Measurements from ENCODE around the gene TRAPPC5. TPM values are rescaled to one million over a fixed set of nuclear protein-coding genes. Genes with fewer than 3 reads are reported as not detected.
A peak's percentile ranks its signal among the peaks of the same experiment; 100 is the strongest.

Gene TRAPPC5
- total RNA-seq, 4 donors from 2014 or later = 15.1 to 63.5 (median 34.4) TPM

- in situ Hi-C loops (cut with MboI; ENCODE audit: low pct_ligation_motif_present in 1 of 4, low pct_unique_long_range_greater_than_20kb in 1 of 4, low sequenced_read_pairs in 3 of 4) (no loop called here), intact Hi-C loops (cut with DNase I; ENCODE audit: low total_unique reads) (no loop called here)
- H3K27me3 ChIP-seq = peaks cover 32% of the 10 kb centered on the region
- H3K4me1 ChIP-seq = peaks cover 0 to 14% (median 11%) of the 10 kb centered on the region in 4 donors
- TF ChIP-seq EP300 (IDR thresholded peaks at IDR 0.05; ENCODE audit: low read depth) (no peak), POLR2AphosphoS5 (IDR thresholded peaks at IDR 0.05) (no peak), CTCF (IDR thresholded peaks at IDR 0.05) (no peak), POLR2A (IDR thresholded peaks at IDR 0.05) (no peak)
- WGBS, 2 donors (ENCODE audit: low coverage in 1 of 2) = 34 to 62% methylated on average over 6 to 12 of the region's 12 CpGs
- H3K4me3 ChIP-seq = no peak overlapping the region
- no peaks in the 10 kb centered on the region for H3K9me3 ChIP-seq
- no peaks in the 10 kb centered on the region for H3K36me3 ChIP-seq
- H3K27ac ChIP-seq = no peak overlapping the region
- no peak for DNase-seq
Observed at GRCh38 chr19:7677669-7678311, 2.8 kb upstream of the TRAPPC5 start.

DNA sequence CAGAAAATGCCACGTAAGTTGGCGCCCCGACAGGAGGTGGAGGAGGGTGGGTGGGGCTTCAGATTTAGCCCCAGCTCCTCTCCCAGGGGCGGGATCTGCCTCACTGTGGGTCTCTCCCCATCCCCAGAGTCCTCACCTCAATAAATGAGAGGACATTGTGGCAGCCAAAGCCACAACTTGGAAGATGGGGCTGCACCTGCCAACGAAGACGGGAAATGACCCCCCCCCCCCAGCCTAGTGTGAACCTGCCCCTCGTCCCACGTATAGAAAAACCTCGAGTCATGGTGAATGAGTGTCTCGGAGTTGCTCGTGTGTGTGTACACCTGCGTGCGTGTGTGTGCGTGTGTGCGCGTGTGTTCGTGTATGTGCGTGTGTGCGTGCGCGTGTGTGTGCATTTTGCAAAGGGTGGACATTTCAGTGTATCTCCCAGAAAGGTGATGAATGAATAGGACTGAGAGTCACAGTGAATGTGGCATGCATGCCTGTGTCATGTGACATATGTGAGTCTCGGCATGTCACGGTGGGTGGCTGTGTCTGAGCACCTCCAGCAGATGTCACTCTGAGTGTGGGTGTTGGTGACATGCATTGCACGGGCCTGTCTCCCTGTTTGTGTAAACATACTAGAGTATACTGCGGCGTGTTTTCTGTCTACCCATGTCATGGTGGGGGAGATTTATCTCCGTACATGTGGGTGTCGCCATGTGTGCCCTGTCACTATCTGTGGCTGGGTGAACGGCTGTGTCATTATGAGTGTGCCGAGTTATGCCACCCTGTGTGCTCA, 1.5 kb upstream of the TRAPPC5 start:
- peak; percentile 43 for DNase-seq

DNA sequence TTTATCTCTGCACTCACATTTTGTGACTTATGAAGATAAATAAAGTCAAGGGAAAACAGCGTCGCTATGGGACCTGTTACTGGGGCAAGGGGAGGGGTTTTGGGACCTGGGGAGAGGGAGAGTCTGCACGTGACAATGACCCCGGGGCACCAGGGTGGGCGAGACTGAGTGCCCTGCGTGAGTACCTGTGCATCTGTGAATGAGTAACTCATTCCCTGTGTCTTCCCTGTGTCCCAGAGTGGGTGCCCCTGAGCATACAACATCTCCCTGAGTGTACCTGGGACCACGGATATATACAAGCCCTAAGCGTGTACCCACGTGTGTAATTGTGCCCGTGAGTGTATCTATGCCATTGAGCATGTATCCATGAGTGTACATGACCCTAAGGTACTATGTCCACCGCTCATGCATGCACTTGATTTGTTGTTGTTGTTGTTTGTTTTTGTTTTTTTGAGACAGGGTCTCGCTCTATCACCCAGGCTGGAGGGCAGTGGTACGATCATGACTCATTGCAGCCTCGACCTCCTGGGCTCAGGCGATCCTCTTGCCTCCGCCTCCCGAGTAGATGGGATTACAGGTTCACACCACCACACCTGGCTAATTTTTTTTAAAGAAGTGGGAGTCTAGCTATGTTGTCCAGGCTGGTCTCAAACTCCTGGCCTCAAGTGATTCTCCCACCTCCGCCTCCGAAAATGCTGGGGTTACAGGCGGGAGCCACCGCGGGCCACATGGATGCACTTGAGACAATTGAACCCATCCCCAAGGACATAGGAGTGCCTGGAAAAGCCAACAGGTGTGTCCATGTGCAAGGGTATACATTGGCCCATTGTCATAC, 645 bp upstream of the TRAPPC5 start:
- Histone ChIP-seq H3K4me1 (peaks cover 0 to 14% (median 9%) of the 10 kb centered on the region in 4 donors), H3K27me3 (peaks cover 32% of the 10 kb centered on the region), H3K27ac (peak overlapping the region in 2 of 4 donors; percentile 89 to 90), H3K9me3 (no peaks in the 10 kb centered on the region), H3K4me3 (peak overlapping the region in 2 of 4 donors; percentile 93 to 94), H3K36me3 (no peaks in the 10 kb centered on the region)
- WGBS, 2 donors (ENCODE audit: low coverage in 1 of 2) = 35 to 85% methylated on average over 4 to 22 of the region's 22 CpGs
- TF ChIP-seq POLR2A (IDR thresholded peaks at IDR 0.05) (no peak), CTCF (IDR thresholded peaks at IDR 0.05) (peak in 1 of 5 experiments; percentile 51), POLR2AphosphoS5 (IDR thresholded peaks at IDR 0.05) (no peak), EP300 (IDR thresholded peaks at IDR 0.05; ENCODE audit: low read depth) (no peak)
- DNase-seq = no peak
- in situ Hi-C loops (cut with MboI; ENCODE audit: low pct_ligation_motif_present in 1 of 4, low pct_unique_long_range_greater_than_20kb in 1 of 4, low sequenced_read_pairs in 3 of 4) = loop anchor here in 1 of 4 donors (10.0 kb wide), 1 partner anchor 115 kb away; no protein-coding TSS in a partner anchor
- intact Hi-C loops (cut with DNase I; ENCODE audit: low total_unique reads) = loop anchor here (1.0 to 10.0 kb wide), 2 partner anchors 29 to 585 kb away; no protein-coding TSS in a partner anchor

More for the DNA sequence above, 1.5 kb upstream of the TRAPPC5 start:
- TF ChIP-seq CTCF (IDR thresholded peaks at IDR 0.05) (no peak), EP300 (IDR thresholded peaks at IDR 0.05; ENCODE audit: low read depth) (no peak), POLR2A (IDR thresholded peaks at IDR 0.05) (no peak), POLR2AphosphoS5 (IDR thresholded peaks at IDR 0.05) (no peak)
- WGBS, 2 donors (ENCODE audit: low coverage in 1 of 2) = 33% methylated on average over 30 of the region's 30 CpGs; no CpG with 5 or more reads in 1 of the 2 donors
- H3K4me3 ChIP-seq = no peak overlapping the region
- peaks cover 0 to 14% (median 10%) of the 10 kb centered on the region in 4 donors for H3K4me1 ChIP-seq
- intact Hi-C loops (cut with DNase I; ENCODE audit: low total_unique reads) (loop anchor here (1.0 kb wide), 1 partner anchor 28 kb away; no protein-coding TSS in a partner anchor), in situ Hi-C loops (cut with MboI; ENCODE audit: low pct_ligation_motif_present in 1 of 4, low pct_unique_long_range_greater_than_20kb in 1 of 4, low sequenced_read_pairs in 3 of 4) (no loop called here)
- H3K36me3 ChIP-seq = no peaks in the 10 kb centered on the region
- no peaks in the 10 kb centered on the region for H3K9me3 ChIP-seq
- H3K27me3 ChIP-seq = peaks cover 32% of the 10 kb centered on the region
- no peak overlapping the region for H3K27ac ChIP-seq

All from transverse colon (tissue), 4 donors.